PC-9 (cell line): ENCODE results near the gene KIF5C. TPM values are rescaled to one million over a fixed set of nuclear protein-coding genes. Genes with fewer than 3 reads are reported as not detected.
"Not testable (repeated sequence)": the region's sequence is repeated elsewhere in the genome, so short reads cannot be mapped to it uniquely, and the experiment has no call there.

Experiments used
- BruUV-seq: library from RNA; stranded (reverse); fragments of 400-500 nt; replicated peaks from 2 replicates; lab custom pipeline; 2021; lab: Mats Ljungman, UMichigan
- CTCF ChIA-PET: fragments of 300-600 bp; sonication (Branson Sonifier 250); formaldehyde crosslinking; loops from one replicate; lab custom pipeline; 2022; ENCODE audit warnings: antibody characterized with exemption; lab: Charles Lee
- POLR2A ChIA-PET: fragments of 300-600 bp; sonication (Branson Sonifier 250); formaldehyde crosslinking; loops from one replicate; lab custom pipeline; 2022; ENCODE audit warnings: antibody characterized with exemption; ENCODE audit not compliant: unreplicated experiment; lab: Charles Lee
- DNase-seq, 2 experiments: peaks; one replicate each; pipeline versions ENCODE4 v3.0.0 to v3.0.0-alpha.2; 2015 to 2022; ENCODE audit warnings: mixed read lengths in 1 of 2
- H2AFZ ChIP-seq: fragments of 200-600 bp; sonication (generic); 2 replicates; pipeline ENCODE4 v1.8.1; 2017; ENCODE audit warnings: antibody characterized with exemption
- H3F3A ChIP-seq: fragments of 200-600 bp; sonication (generic); 2 replicates; pipeline ENCODE4 v1.8.1; 2017; ENCODE audit warnings: antibody characterized with exemption, mild to moderate bottlenecking, low read depth; ENCODE audit not compliant: insufficient read depth
- H3K27ac ChIP-seq: fragments of 200-600 bp; sonication (generic); 2 replicates; pipeline ENCODE4 v1.6.1; 2016; ENCODE audit warnings: mixed run types
- H3K27me3 ChIP-seq: fragments of 200-600 bp; sonication (generic); 2 replicates; pipeline ENCODE4 v1.6.1; 2016; ENCODE audit warnings: low read depth, mixed run types; ENCODE audit not compliant: insufficient read depth
- H3K36me3 ChIP-seq: fragments of 200-600 bp; sonication (generic); 2 replicates; pipeline ENCODE4 v1.6.1; 2016; ENCODE audit warnings: low read depth, mixed run types
- H3K4me1 ChIP-seq: fragments of 200-600 bp; sonication (generic); replicated peaks from 2 replicates; pipeline ENCODE4 v1.6.1; 2016; ENCODE audit warnings: mixed run types; ENCODE audit not compliant: insufficient read depth
- H3K4me2 ChIP-seq: fragments of 200-600 bp; sonication (generic); 2 replicates; pipeline ENCODE4 v1.6.1; 2017; ENCODE audit warnings: mixed run types
- H3K4me3 ChIP-seq: fragments of 200-600 bp; sonication (generic); 2 replicates; pipeline ENCODE4 v1.6.1; 2016; ENCODE audit warnings: mixed run types
- H3K79me2 ChIP-seq: fragments of 200-600 bp; sonication (generic); 2 replicates; pipeline ENCODE4 v1.6.1; 2017; ENCODE audit warnings: low read depth, mixed run types
- H3K9me2 ChIP-seq: fragments of 200-600 bp; sonication (generic); 2 replicates; pipeline ENCODE4 v1.8.1; 2017; ENCODE audit warnings: mild to moderate bottlenecking; ENCODE audit not compliant: insufficient read depth
- H3K9me3 ChIP-seq: fragments of 200-600 bp; sonication (generic); 2 replicates; pipeline ENCODE4 v1.8.1; 2016; ENCODE audit warnings: low read depth; ENCODE audit not compliant: insufficient read depth
- H4K20me1 ChIP-seq: fragments of 200-600 bp; sonication (generic); 2 replicates; pipeline ENCODE4 v1.8.1; 2017; ENCODE audit not compliant: insufficient read depth
- CTCF ChIP-seq: fragments of 200-600 bp; sonication (generic); conservative IDR thresholded peaks from 2 replicates; pipeline ENCODE4 v1.6.1; 2017; ENCODE audit warnings: mixed run types, antibody characterized with exemption, mild to moderate bottlenecking, moderate library complexity
- EZH2 ChIP-seq: fragments of 200-600 bp; sonication (generic); IDR thresholded peaks from 2 replicates; pipeline ENCODE4 v1.8.0; 2017; ENCODE audit warnings: antibody characterized with exemption, low read depth
- intact Hi-C: fragments of 100-400 bp; cut with micrococcal nuclease; formaldehyde crosslinking; loops from one replicate; pipeline ENCODE4 v1.10.0; 2022; ENCODE audit not compliant: unreplicated experiment
- total RNA-seq: library from RNA; stranded (reverse); gene quantifications from 2 replicates; pipeline ENCODE4 v1.2.3, GENCODE V29; 2021

Gene KIF5C
- total RNA-seq, 1 experiment from 2014 or later = 0.07 TPM

- no peak for DNase-seq
- no peaks in the 10 kb centered on the region for H3K36me3 ChIP-seq
- H3K27me3 ChIP-seq = no peaks in the 10 kb centered on the region
- intact Hi-C loops = no loop called here
- H3K9me2 ChIP-seq = no peaks in the 10 kb centered on the region
- no peak overlapping the region for H3K27ac ChIP-seq
- H3K79me2 ChIP-seq = no peaks in the 10 kb centered on the region
- H3K4me2 ChIP-seq = no peak overlapping the region
- H3K4me1 ChIP-seq = no peaks in the 10 kb centered on the region
- CTCF ChIA-PET = no interaction called here
- BruUV-seq = no TSS peak
- no peak overlapping the region for H2AFZ ChIP-seq
- no peak overlapping the region for H3K4me3 ChIP-seq
- no peak for TF ChIP-seq CTCF
- no peak for TF ChIP-seq EZH2
- H3K9me3 ChIP-seq = no peaks in the 10 kb centered on the region
- POLR2A ChIA-PET = no interaction called here
- H4K20me1 ChIP-seq = no peaks in the 10 kb centered on the region
- H3F3A ChIP-seq = no peaks in the 10 kb centered on the region
Observed at GRCh38 chr2:148978706-148979105, 103.7 kb downstream of the KIF5C start.

GRCh38 chr2:148979164-148979918 lies 104.3 kb downstream of the KIF5C start:
- no peaks in the 10 kb centered on the region for H3K9me2 ChIP-seq
- no peaks in the 10 kb centered on the region for H3K79me2 ChIP-seq
- no peak overlapping the region for H3K27ac ChIP-seq
- H3K9me3 ChIP-seq = no peaks in the 10 kb centered on the region
- no peaks in the 10 kb centered on the region for H3K4me1 ChIP-seq
- H3K36me3 ChIP-seq = no peaks in the 10 kb centered on the region
- BruUV-seq = no TSS peak
- no peak for TF ChIP-seq EZH2
- H2AFZ ChIP-seq = no peak overlapping the region
- DNase-seq = no peak
- H3K4me3 ChIP-seq = no peak overlapping the region
- no peaks in the 10 kb centered on the region for H3K27me3 ChIP-seq
- POLR2A ChIA-PET = no interaction called here
- intact Hi-C loops = no loop called here
- no peak overlapping the region for H3K4me2 ChIP-seq
- no peaks in the 10 kb centered on the region for H3F3A ChIP-seq
- CTCF ChIA-PET = no interaction called here
- H4K20me1 ChIP-seq = no peaks in the 10 kb centered on the region

GRCh38 chr2:148979919-148980277 lies 104.9 kb downstream of the KIF5C start:
- no peaks in the 10 kb centered on the region for H3K27me3 ChIP-seq
- no TSS peak for BruUV-seq
- no peak overlapping the region for H3K4me3 ChIP-seq
- H3K36me3 ChIP-seq = no peaks in the 10 kb centered on the region
- no peak overlapping the region for H3K27ac ChIP-seq
- no peak overlapping the region for H3K4me2 ChIP-seq
- ChIA-PET CTCF (no interaction called here), POLR2A (no interaction called here)
- DNase-seq = no peak
- H3K79me2 ChIP-seq = no peaks in the 10 kb centered on the region
- no peak overlapping the region for H2AFZ ChIP-seq
- no peaks in the 10 kb centered on the region for H3F3A ChIP-seq
- intact Hi-C loops = loop anchor here (10.0 kb wide), 1 partner anchor 335 kb away; the partner anchor contains the start of gene EPC2
- H3K9me2 ChIP-seq = no peaks in the 10 kb centered on the region
- no peak for TF ChIP-seq CTCF
- no peak for TF ChIP-seq EZH2
- H4K20me1 ChIP-seq = no peaks in the 10 kb centered on the region
- no peaks in the 10 kb centered on the region for H3K4me1 ChIP-seq
- no peaks in the 10 kb centered on the region for H3K9me3 ChIP-seq

- intact Hi-C loops = loop anchor here (10.0 kb wide), 1 partner anchor 336 kb away; the partner anchor contains the start of gene EPC2
- H3K27me3 ChIP-seq, H3K9me3 ChIP-seq, H3K9me2 ChIP-seq, H3K4me3 ChIP-seq, H3K4me2 ChIP-seq, H3K4me1 ChIP-seq, H2AFZ ChIP-seq, BruUV-seq, CTCF ChIA-PET, H3K27ac ChIP-seq, H3F3A ChIP-seq, DNase-seq, H3K79me2 ChIP-seq, H4K20me1 ChIP-seq, H3K36me3 ChIP-seq: not testable (repeated sequence)
- POLR2A ChIA-PET = interaction anchor here (0.7 kb wide), 1 partner anchor 553 kb away, joined by 3 read pairs; no protein-coding TSS in a partner anchor
Observed at GRCh38 chr2:148980496-148980895, 105.5 kb downstream of the KIF5C start.
